GM19395 (cell line): ENCODE measurements around the gene TUBB4B.

ENCODE experiments used
- ATAC-seq: cut with Tn5 transposase; IDR thresholded peaks from one replicate; pipeline ENCODE4 v1.9.1; 2021; ENCODE audit warnings: mild to moderate bottlenecking, moderate library complexity; ENCODE audit not compliant: unreplicated experiment

TUBB4B gene

GRCh38 chr9:137224830-137225694 is 16.0 kb upstream of the TUBB4B start, which contains the start of gene CYSRT1:
Gene CYSRT1, plus strand, starts transcription at chr9:137225174. Its CDS starts 448 bp downstream, at chr9:137225622.
- no peak for ATAC-seq

GRCh38 chr9:137225699-137226331 is 15.3 kb upstream of the TUBB4B start:
- ATAC-seq, result no peak

GRCh38 chr9:137226338-137227053 is 14.6 kb upstream of the TUBB4B start:
- ATAC-seq, result no peak

GRCh38 chr9:137227054-137227852 is 13.8 kb upstream of the TUBB4B start, which contains the start of gene RNF224:
Gene RNF224, plus strand, starts transcription at chr9:137227502. Its CDS starts 834 bp downstream, at chr9:137228336.
- ATAC-seq, result no peak

- no peak for ATAC-seq
These were observed 13.1 kb upstream of the TUBB4B start for GRCh38 chr9:137227853-137228505.

- no peak for ATAC-seq
These were observed 12.6 kb upstream of the TUBB4B start for GRCh38 chr9:137228506-137228967.

GRCh38 chr9:137228968-137229896 is 11.9 kb upstream of the TUBB4B start:
- no peak for ATAC-seq

GRCh38 chr9:137229903-137230704 is 11.0 kb upstream of the TUBB4B start:
- ATAC-seq, result no peak

GRCh38 chr9:137230705-137231371 is 10.2 kb upstream of the TUBB4B start, which contains the start of gene SLC34A3:
Gene SLC34A3, plus strand, starts transcription at chr9:137230901. Its CDS starts 802 bp downstream, at chr9:137231703.
- no peak for ATAC-seq

GRCh38 chr9:137231372-137232039 is 9.6 kb upstream of the TUBB4B start:
- ATAC-seq, result no peak

- ATAC-seq, result no peak
These were observed 9.0 kb upstream of the TUBB4B start for GRCh38 chr9:137232101-137232500.

GRCh38 chr9:137232510-137232909 is 8.6 kb upstream of the TUBB4B start:
- no peak for ATAC-seq

- ATAC-seq, result no peak
These were observed 7.7 kb upstream of the TUBB4B start for GRCh38 chr9:137233143-137233980.

- ATAC-seq, result no peak
These were observed 6.9 kb upstream of the TUBB4B start for GRCh38 chr9:137234055-137234697.

- ATAC-seq, result no peak
These were observed 6.2 kb upstream of the TUBB4B start for GRCh38 chr9:137234758-137235423.
